Caco-2 (cell line): ENCODE results near the gene NGEF. TPM values are rescaled to one million over a fixed set of nuclear protein-coding genes. Genes with fewer than 3 reads are reported as not detected.
A peak's percentile ranks its signal among the peaks of the same experiment; 100 is the strongest.

Source experiments
- BruUV-seq: library from RNA; stranded (reverse); fragments of 400-500 nt; replicated peaks from 2 replicates; lab custom pipeline; 2021; lab: Mats Ljungman, UMichigan
- CTCF ChIA-PET: fragments of 300-600 bp; sonication (Branson Sonifier 250); formaldehyde crosslinking; loops from one replicate; lab custom pipeline; 2022; ENCODE audit warnings: antibody characterized with exemption; lab: Charles Lee
- POLR2A ChIA-PET: fragments of 300-600 bp; sonication (Branson Sonifier 250); formaldehyde crosslinking; loops from one replicate; lab custom pipeline; 2022; ENCODE audit warnings: antibody characterized with exemption; lab: Charles Lee
- DNase-seq, 2 experiments: peaks; one replicate each; pipeline versions ENCODE4 v3.0.0 to v3.0.0-alpha.2; 2020 to 2022
- H3K27me3 ChIP-seq: replicated peaks from 2 replicates; pipeline ENCODE4 v1.6.0; 2011; ENCODE audit warnings: low read length; ENCODE audit not compliant: control insufficient read depth, insufficient read depth
- H3K36me3 ChIP-seq: 2 replicates; pipeline ENCODE4 v1.5.1; 2011; ENCODE audit warnings: low read length; ENCODE audit not compliant: control insufficient read depth, insufficient read depth
- H3K4me1 ChIP-seq: fragments of 250-450 bp; sonication (Bioruptor Pico); 2 replicates; pipeline ENCODE4 v1.5.1; 2020; ENCODE audit warnings: mild to moderate bottlenecking
- H3K4me3 ChIP-seq: 2 replicates; pipeline ENCODE4 v1.5.1; 2011; ENCODE audit warnings: low read depth, mild to moderate bottlenecking, control low read depth, low read length
- H3K9me3 ChIP-seq: fragments of 250-450 bp; sonication (Bioruptor Pico); 2 replicates; pipeline ENCODE4 v1.5.1; 2020; ENCODE audit warnings: mild to moderate bottlenecking, moderate library complexity
- H3K27ac Mint-ChIP-seq: one replicate; pipeline ENCODE4 v1.8.0; 2022; ENCODE audit warnings: mixed read lengths; ENCODE audit not compliant: unreplicated experiment
- H3K27me3 Mint-ChIP-seq: one replicate; pipeline ENCODE4 v1.8.0; 2022; ENCODE audit warnings: mixed read lengths; ENCODE audit not compliant: insufficient read depth, unreplicated experiment
- H3K36me3 Mint-ChIP-seq: one replicate; pipeline ENCODE4 v1.8.0; 2022; ENCODE audit warnings: mild to moderate bottlenecking, mixed read lengths; ENCODE audit not compliant: insufficient read depth, unreplicated experiment
- H3K4me1 Mint-ChIP-seq: one replicate; pipeline ENCODE4 v1.8.0; 2022; ENCODE audit warnings: low read depth, mixed read lengths; ENCODE audit not compliant: unreplicated experiment
- H3K4me3 Mint-ChIP-seq: one replicate; pipeline ENCODE4 v1.8.0; 2022; ENCODE audit warnings: mild to moderate bottlenecking, moderate library complexity, mixed read lengths; ENCODE audit not compliant: unreplicated experiment
- H3K9me3 Mint-ChIP-seq: one replicate; pipeline ENCODE4 v1.8.0; 2022; ENCODE audit warnings: mixed read lengths; ENCODE audit not compliant: unreplicated experiment
- CTCF ChIP-seq, 2 experiments: fragments of 200-600 bp in 1 of 2; IDR thresholded peaks; 1 replicate in 1 of 2; 2 replicates in 1 of 2; pipeline versions ENCODE4 v1.5.1 to v1.8.0; 2011 to 2022; ENCODE audit warnings: antibody characterized with exemption in 1 of 2, control low read depth in 1 of 2, inconsistent platforms in 1 of 2, low read depth in 1 of 2, low read length in 1 of 2, mild to moderate bottlenecking in 1 of 2, moderate library complexity in 1 of 2; ENCODE audit not compliant: insufficient read depth in 1 of 2, severe bottlenecking in 1 of 2, unreplicated experiment in 1 of 2
- intact Hi-C: fragments of 100-400 bp; cut with micrococcal nuclease; formaldehyde crosslinking; loops from one replicate; pipeline ENCODE4 v1.10.0; 2022; ENCODE audit not compliant: unreplicated experiment
- total RNA-seq: library from RNA; stranded (reverse); gene quantifications from 2 replicates; pipeline ENCODE4 v1.2.3, GENCODE V29; 2022

Gene NGEF
- total RNA-seq, 1 experiment from 2014 or later, result 0.77 TPM

- POLR2A ChIA-PET, result no interaction called here
- H3K4me3 Mint-ChIP-seq, result no peak overlapping the region
- CTCF ChIA-PET, result no interaction called here
- intact Hi-C loops, result no loop called here
- DNase-seq, result no peak
- Histone ChIP-seq H3K27me3 (no peaks in the 10 kb centered on the region), H3K4me1 (no peaks in the 10 kb centered on the region), H3K36me3 (no peaks in the 10 kb centered on the region; the same call in 1 of the 2 replicates), H3K4me3 (no peak overlapping the region), H3K9me3 (no peaks in the 10 kb centered on the region)
- no peaks in the 10 kb centered on the region for H3K27me3 Mint-ChIP-seq
- no peaks in the 10 kb centered on the region for H3K9me3 Mint-ChIP-seq
- no peaks in the 10 kb centered on the region for H3K4me1 Mint-ChIP-seq
- no TSS peak for BruUV-seq
- TF ChIP-seq CTCF (IDR thresholded peaks at IDR 0.05; ENCODE audit: insufficient read depth in 1 of 2, low read depth in 1 of 2, low read length in 1 of 2, severe bottlenecking in 1 of 2, unreplicated experiment in 1 of 2), result no peak
- peak overlapping the region; percentile 56 for H3K27ac Mint-ChIP-seq
- no peaks in the 10 kb centered on the region for H3K36me3 Mint-ChIP-seq
Measured at GRCh38 chr2:232884001-232884421, 129.0 kb downstream of the NGEF start.

GRCh38 chr2:232883116-232883721 is 129.8 kb downstream of the NGEF start:
- Histone ChIP-seq H3K9me3 (no peaks in the 10 kb centered on the region), H3K4me3 (no peak overlapping the region), H3K27me3 (no peaks in the 10 kb centered on the region), H3K4me1 (no peaks in the 10 kb centered on the region), H3K36me3 (no peaks in the 10 kb centered on the region; the same call in 1 of the 2 replicates)
- no TSS peak for BruUV-seq
- Mint-ChIP-seq H3K4me1 (no peaks in the 10 kb centered on the region), H3K9me3 (no peaks in the 10 kb centered on the region), H3K4me3 (no peak overlapping the region), H3K27ac (no peak overlapping the region), H3K27me3 (no peaks in the 10 kb centered on the region), H3K36me3 (no peaks in the 10 kb centered on the region)
- no peak for TF ChIP-seq CTCF (IDR thresholded peaks at IDR 0.05; ENCODE audit: insufficient read depth in 1 of 2, low read depth in 1 of 2, low read length in 1 of 2, severe bottlenecking in 1 of 2, unreplicated experiment in 1 of 2)
- intact Hi-C loops, result no loop called here
- ChIA-PET POLR2A (no interaction called here), CTCF (no interaction called here)
- DNase-seq, result no peak

- Histone ChIP-seq H3K27me3 (no peaks in the 10 kb centered on the region), H3K4me3 (no peak overlapping the region), H3K9me3 (no peaks in the 10 kb centered on the region), H3K4me1 (no peaks in the 10 kb centered on the region), H3K36me3 (no peaks in the 10 kb centered on the region; the same call in 1 of the 2 replicates)
- DNase-seq, result no peak
- BruUV-seq, result no TSS peak
- TF ChIP-seq CTCF (IDR thresholded peaks at IDR 0.05; ENCODE audit: insufficient read depth in 1 of 2, low read depth in 1 of 2, low read length in 1 of 2, severe bottlenecking in 1 of 2, unreplicated experiment in 1 of 2), result no peak
- H3K9me3 Mint-ChIP-seq, result no peaks in the 10 kb centered on the region
- no peak overlapping the region for H3K4me3 Mint-ChIP-seq
- no peaks in the 10 kb centered on the region for H3K36me3 Mint-ChIP-seq
- ChIA-PET CTCF (no interaction called here), POLR2A (no interaction called here)
- intact Hi-C loops, result no loop called here
- no peak overlapping the region for H3K27ac Mint-ChIP-seq
- H3K27me3 Mint-ChIP-seq, result no peaks in the 10 kb centered on the region
- no peaks in the 10 kb centered on the region for H3K4me1 Mint-ChIP-seq
Measured at GRCh38 chr2:232882505-232883115, 130.4 kb downstream of the NGEF start.
